ENCODE measurements around the gene OSBPL6.

OSBPL6 gene

GRCh38 chr2:178193823-178194599 lies at the start of gene OSBPL6:
TSS of gene OSBPL6 (plus strand) at chr2:178194512. CDS start at chr2:178306185, 111,673 bp downstream.
- no peak within 1 kb of the TSS for H2AFZ ChIP-seq (ENCODE audit: low read depth, low read length)
- no peaks in the 10 kb centered on the region for H3K79me2 ChIP-seq (ENCODE audit: insufficient read depth, low read length)
- no peaks in the 10 kb centered on the region for H3K36me3 ChIP-seq (ENCODE audit: insufficient read depth, low read length)
- TF ChIP-seq, protein P1, sequence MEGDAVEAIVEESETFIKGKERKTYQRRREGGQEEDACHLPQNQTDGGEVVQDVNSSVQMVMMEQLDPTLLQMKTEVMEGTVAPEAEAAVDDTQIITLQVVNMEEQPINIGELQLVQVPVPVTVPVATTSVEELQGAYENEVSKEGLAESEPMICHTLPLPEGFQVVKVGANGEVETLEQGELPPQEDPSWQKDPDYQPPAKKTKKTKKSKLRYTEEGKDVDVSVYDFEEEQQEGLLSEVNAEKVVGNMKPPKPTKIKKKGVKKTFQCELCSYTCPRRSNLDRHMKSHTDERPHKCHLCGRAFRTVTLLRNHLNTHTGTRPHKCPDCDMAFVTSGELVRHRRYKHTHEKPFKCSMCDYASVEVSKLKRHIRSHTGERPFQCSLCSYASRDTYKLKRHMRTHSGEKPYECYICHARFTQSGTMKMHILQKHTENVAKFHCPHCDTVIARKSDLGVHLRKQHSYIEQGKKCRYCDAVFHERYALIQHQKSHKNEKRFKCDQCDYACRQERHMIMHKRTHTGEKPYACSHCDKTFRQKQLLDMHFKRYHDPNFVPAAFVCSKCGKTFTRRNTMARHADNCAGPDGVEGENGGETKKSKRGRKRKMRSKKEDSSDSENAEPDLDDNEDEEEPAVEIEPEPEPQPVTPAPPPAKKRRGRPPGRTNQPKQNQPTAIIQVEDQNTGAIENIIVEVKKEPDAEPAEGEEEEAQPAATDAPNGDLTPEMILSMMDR (IDR thresholded peaks at IDR 0.05; ENCODE audit: borderline replicate concordance, extremely low read depth, low read length, poor library complexity, severe bottlenecking), result no peak
- no peak for TF ChIP-seq EZH2 (IDR thresholded peaks at IDR 0.05; ENCODE audit: borderline replicate concordance, low read depth, low read length, severe bottlenecking)
- H3K9me3 ChIP-seq (ENCODE audit: insufficient read depth, low read length, severe bottlenecking), result no peaks in the 10 kb centered on the region
- DNase-seq (no peak), ATAC-seq (ENCODE audit: insufficient read depth, low read depth) (no peak)
- no peak within 1 kb of the TSS for H3K27ac ChIP-seq (ENCODE audit: low read length)
- no peaks in the 10 kb centered on the region for H3K4me1 ChIP-seq (ENCODE audit: insufficient read depth, low read length)
- no peaks in the 10 kb centered on the region for H4K20me1 ChIP-seq (ENCODE audit: insufficient read depth, low read length)
- no peak within 1 kb of the TSS for H3K4me2 ChIP-seq (ENCODE audit: insufficient read depth, low read length)
- H3K4me3 ChIP-seq (ENCODE audit: low read depth in 1 of 2, low read length in 2 of 2), result no peak within 1 kb of the TSS
- no peak within 1 kb of the TSS for H3K9ac ChIP-seq (ENCODE audit: low read depth, low read length)
- no peaks in the 10 kb centered on the region for H3K27me3 ChIP-seq (ENCODE audit: insufficient read depth, low read length, poor library complexity)

DNA sequence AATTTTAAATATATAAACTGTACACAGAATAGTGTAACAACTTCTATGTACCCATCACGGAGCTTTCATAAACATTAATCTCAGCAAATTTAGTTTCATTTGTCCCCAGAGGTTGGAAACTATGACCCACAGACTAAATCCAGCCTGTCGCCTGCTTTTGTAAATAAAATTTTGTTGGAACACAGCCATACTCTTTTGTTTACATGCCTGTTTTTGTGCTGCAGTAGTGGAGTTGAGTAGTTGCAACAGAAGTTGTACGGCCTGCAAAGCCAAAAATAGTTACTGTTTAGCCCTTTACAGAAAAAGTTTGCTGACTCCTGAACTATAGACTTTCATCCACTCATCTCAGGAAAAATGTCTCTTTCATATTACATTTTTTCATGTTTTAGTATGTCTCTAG lies 42.3 kb upstream of the OSBPL6 start:
- Histone ChIP-seq H3K9me3 (ENCODE audit: insufficient read depth, low read length, severe bottlenecking) (no peaks in the 10 kb centered on the region), H3K79me2 (ENCODE audit: insufficient read depth, low read length) (no peaks in the 10 kb centered on the region), H2AFZ (ENCODE audit: low read depth, low read length) (no peak overlapping the region), H3K4me3 (ENCODE audit: low read depth in 1 of 2, low read length in 2 of 2) (no peak overlapping the region), H3K4me2 (ENCODE audit: insufficient read depth, low read length) (no peak overlapping the region), H3K27me3 (ENCODE audit: insufficient read depth, low read length, poor library complexity) (no peaks in the 10 kb centered on the region), H3K9ac (ENCODE audit: low read depth, low read length) (no peak overlapping the region), H3K36me3 (ENCODE audit: insufficient read depth, low read length) (no peaks in the 10 kb centered on the region), H4K20me1 (ENCODE audit: insufficient read depth, low read length) (no peaks in the 10 kb centered on the region), H3K27ac (ENCODE audit: low read length) (no peak overlapping the region), H3K4me1 (ENCODE audit: insufficient read depth, low read length) (no peaks in the 10 kb centered on the region)
- ATAC-seq (ENCODE audit: insufficient read depth, low read depth) (no peak), DNase-seq (no peak)
- TF ChIP-seq, protein P1 (IDR thresholded peaks at IDR 0.05; ENCODE audit: borderline replicate concordance, extremely low read depth, low read length, poor library complexity, severe bottlenecking), result no peak
- no peak for TF ChIP-seq EZH2 (IDR thresholded peaks at IDR 0.05; ENCODE audit: borderline replicate concordance, low read depth, low read length, severe bottlenecking)

DNA sequence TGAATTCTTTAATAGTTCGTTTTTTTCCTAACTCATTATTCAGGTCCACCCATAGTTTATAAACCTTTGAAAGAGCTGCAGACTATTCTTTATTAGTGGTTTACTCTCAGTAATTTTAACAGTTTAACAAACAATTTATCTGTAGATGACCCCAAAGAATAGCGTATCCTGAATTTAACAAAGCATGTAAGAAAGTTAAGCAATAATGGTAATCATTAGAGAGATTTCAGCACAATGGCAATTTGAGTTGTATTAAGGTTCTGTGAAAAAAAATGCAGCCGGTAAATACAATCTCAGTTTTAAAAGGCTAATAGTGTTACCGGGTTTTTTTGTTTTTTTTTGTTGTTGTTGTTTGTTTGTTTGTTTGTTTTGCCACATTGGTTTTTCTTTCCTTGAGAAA lies 41.8 kb upstream of the OSBPL6 start:
- ATAC-seq (ENCODE audit: insufficient read depth, low read depth) (no peak), DNase-seq (no peak)
- Histone ChIP-seq H3K27ac (ENCODE audit: low read length) (no peak overlapping the region), H4K20me1 (ENCODE audit: insufficient read depth, low read length) (no peaks in the 10 kb centered on the region), H3K79me2 (ENCODE audit: insufficient read depth, low read length) (no peaks in the 10 kb centered on the region), H3K27me3 (ENCODE audit: insufficient read depth, low read length, poor library complexity) (no peaks in the 10 kb centered on the region), H3K4me3 (ENCODE audit: low read depth in 1 of 2, low read length in 2 of 2) (no peak overlapping the region), H3K9ac (ENCODE audit: low read depth, low read length) (no peak overlapping the region), H3K9me3 (ENCODE audit: insufficient read depth, low read length, severe bottlenecking) (no peaks in the 10 kb centered on the region), H3K4me2 (ENCODE audit: insufficient read depth, low read length) (no peak overlapping the region), H2AFZ (ENCODE audit: low read depth, low read length) (no peak overlapping the region), H3K36me3 (ENCODE audit: insufficient read depth, low read length) (no peaks in the 10 kb centered on the region), H3K4me1 (ENCODE audit: insufficient read depth, low read length) (no peaks in the 10 kb centered on the region)
- TF ChIP-seq EZH2 (IDR thresholded peaks at IDR 0.05; ENCODE audit: borderline replicate concordance, low read depth, low read length, severe bottlenecking), result no peak
- TF ChIP-seq, protein P1 (IDR thresholded peaks at IDR 0.05; ENCODE audit: borderline replicate concordance, extremely low read depth, low read length, poor library complexity, severe bottlenecking), result no peak
